ENCODE results near the gene AASDHPPT. TPM values are rescaled to one million over a fixed set of nuclear protein-coding genes. Genes with fewer than 3 reads are reported as not detected.

Gene AASDHPPT
- total and polyA plus RNA-seq, 9 of the 15 experiments (the other 6 are each of a cell fraction or from before 2014, with no cell fraction given) = 48.7 to 115 (median 69.0) TPM

GRCh38 chr11:106032861-106033260 is 44.6 kb upstream of the AASDHPPT start:
- no peak overlapping the region for H3K27ac ChIP-seq (ENCODE audit: extremely low read depth, low read depth, low read length)
- H3K9me3 ChIP-seq (replicated peaks; ENCODE audit: control insufficient read depth, insufficient read depth, low read depth, low read length) = no peaks in the 10 kb centered on the region
- no peaks in the 10 kb centered on the region for H3K9me1 ChIP-seq (ENCODE audit: control insufficient read depth, insufficient read depth, low read length)
- TF ChIP-seq TCFL5 (CRISPR knock-in tag; conservative IDR thresholded peaks at IDR 0.05) (no peak), MLLT1 (IDR thresholded peaks at IDR 0.05) (no peak), KAT8 (IDR thresholded peaks at IDR 0.05; ENCODE audit: low read depth) (no peak)
- no peaks in the 10 kb centered on the region for H4K20me1 ChIP-seq (replicated peaks; ENCODE audit: control insufficient read depth, insufficient read depth, low read length)
- in situ Hi-C loops (cut with MboI) (no loop called here), intact Hi-C loops (cut with micrococcal nuclease) (no loop called here)
- H3K36me3 ChIP-seq (ENCODE audit: control insufficient read depth, insufficient read depth, low read length) = no peaks in the 10 kb centered on the region
- ATAC-seq (no peak), DNase-seq (ENCODE audit: extremely low read depth in 1 of 4, low spot score in 3 of 4) (no peak), FAIRE-seq (no peak)
- H3K79me2 ChIP-seq (ENCODE audit: control insufficient read depth, insufficient read depth, low read length) = no peaks in the 10 kb centered on the region
- H3K4me2 ChIP-seq (ENCODE audit: insufficient read depth, low read length) = no peak overlapping the region
- H2AFZ ChIP-seq (ENCODE audit: low read depth, low read length) = no peak overlapping the region
- no peak overlapping the region for H3K4me3 ChIP-seq
- H3K27me3 ChIP-seq (ENCODE audit: control insufficient read depth in 2 of 2, insufficient read depth in 2 of 2, low read length in 2 of 2) = no peaks in the 10 kb centered on the region
- POLR2A ChIA-PET = interaction anchor here (1.6 kb wide), 1 partner anchor 11 kb away, joined by 4 read pairs; the partner anchor contains the start of gene MSANTD4
- CTCF ChIA-PET (ENCODE audit: low intra/inter-chr PET ratio) = no interaction called here
- WGBS (ENCODE audit: insufficient coverage, low coverage, missing lambda C conversion rate) = 5% methylated on average over 2 of the region's 2 CpGs
- no TSS peak for BruUV-seq (replicated peaks)
- no peak overlapping the region for H3K9ac ChIP-seq (ENCODE audit: insufficient read depth in 1 of 2, low read depth in 2 of 2, low read length in 2 of 2)
- H3K4me1 ChIP-seq (replicated peaks in 1 of 2; ENCODE audit: control insufficient read depth in 2 of 2, insufficient read depth in 2 of 2, low read length in 2 of 2) = no peaks in the 10 kb centered on the region

GRCh38 chr11:106043540-106043939 is 33.9 kb upstream of the AASDHPPT start:
- Histone ChIP-seq H3K27ac (ENCODE audit: extremely low read depth, low read depth, low read length) (no peak overlapping the region), H3K4me2 (ENCODE audit: insufficient read depth, low read length) (no peak overlapping the region), H3K36me3 (ENCODE audit: control insufficient read depth, insufficient read depth, low read length) (no peaks in the 10 kb centered on the region), H3K9me1 (ENCODE audit: control insufficient read depth, insufficient read depth, low read length) (no peaks in the 10 kb centered on the region), H3K27me3 (ENCODE audit: control insufficient read depth in 2 of 2, insufficient read depth in 2 of 2, low read length in 2 of 2) (no peaks in the 10 kb centered on the region), H3K4me3 (no peak overlapping the region), H2AFZ (ENCODE audit: low read depth, low read length) (no peak overlapping the region), H3K79me2 (ENCODE audit: control insufficient read depth, insufficient read depth, low read length) (no peaks in the 10 kb centered on the region), H3K4me1 (replicated peaks in 1 of 2; ENCODE audit: control insufficient read depth in 2 of 2, insufficient read depth in 2 of 2, low read length in 2 of 2) (no peaks in the 10 kb centered on the region), H3K9ac (ENCODE audit: insufficient read depth in 1 of 2, low read depth in 2 of 2, low read length in 2 of 2) (no peak overlapping the region), H3K9me3 (replicated peaks; ENCODE audit: control insufficient read depth, insufficient read depth, low read depth, low read length) (no peaks in the 10 kb centered on the region), H4K20me1 (replicated peaks; ENCODE audit: control insufficient read depth, insufficient read depth, low read length) (no peaks in the 10 kb centered on the region)
- in situ Hi-C loops (cut with MboI) = no loop called here
- no peak for FAIRE-seq
- BruUV-seq (replicated peaks) = no TSS peak
- intact Hi-C loops (cut with micrococcal nuclease) = no loop called here
- no peak for DNase-seq (ENCODE audit: extremely low read depth in 1 of 4, low spot score in 3 of 4)
- TF ChIP-seq NFATC3 (IDR thresholded peaks at IDR 0.05) (no peak), ZNF764 (CRISPR knock-in tag; IDR thresholded peaks at IDR 0.05; ENCODE audit: low read depth) (no peak), ZBTB9 (CRISPR knock-in tag; IDR thresholded peaks at IDR 0.05) (no peak), ZNF316 (IDR thresholded peaks at IDR 0.05) (no peak)
- ChIA-PET CTCF (ENCODE audit: low intra/inter-chr PET ratio) (no interaction called here), POLR2A (no interaction called here)
- no peak for ATAC-seq

Data from K562 (cell line).